Ammon's horn (tissue), 1 donor: ENCODE results near the gene FALEC.
"Not testable (repeated sequence)": the region's sequence is repeated elsewhere in the genome, so short reads cannot be mapped to it uniquely, and the experiment has no call there.

ENCODE experiments used
- DNase-seq: peaks from one replicate; pipeline ENCODE4 v3.0.0-alpha.2; 2016; ENCODE audit warnings: low spot score

FALEC gene

GRCh38 chr1:150574260-150575071, 58.9 kb downstream of the FALEC start:
- no peak for DNase-seq

GRCh38 chr1:150575072-150575489, 59.5 kb downstream of the FALEC start:
- DNase-seq = no peak

GRCh38 chr1:150575518-150576366, 60.2 kb downstream of the FALEC start:
- DNase-seq = no peak

GRCh38 chr1:150576367-150576711, 60.8 kb downstream of the FALEC start:
- no peak for DNase-seq

- DNase-seq = no peak
Observed at GRCh38 chr1:150576794-150577556, 61.4 kb downstream of the FALEC start.

GRCh38 chr1:150577557-150578271, 62.2 kb downstream of the FALEC start:
- no peak for DNase-seq

GRCh38 chr1:150578272-150579109, 62.9 kb downstream of the FALEC start:
- DNase-seq = peak; percentile 37

- peak; percentile 96 for DNase-seq
Observed at GRCh38 chr1:150579110-150579944, 63.8 kb downstream of the FALEC start, which contains the start of gene MCL1. MCL1 (minus strand) TSS chr1:150579610; CDS start chr1:150579530, 80 bp downstream.

GRCh38 chr1:150579945-150580642, 64.5 kb downstream of the FALEC start:
- DNase-seq = no peak

- DNase-seq = not testable (repeated sequence)
Observed at GRCh38 chr1:150580966-150581365, 65.4 kb downstream of the FALEC start.

GRCh38 chr1:150581437-150581836, 65.9 kb downstream of the FALEC start:
- DNase-seq = not testable (repeated sequence)

- DNase-seq = not testable (repeated sequence)
Observed at GRCh38 chr1:150581962-150582361, 66.4 kb downstream of the FALEC start.

GRCh38 chr1:150582371-150582770, 66.8 kb downstream of the FALEC start:
- no peak for DNase-seq
